Fibroblast of lung (primary cell): ENCODE data around the gene NAA80.

Source experiments
- CTCF ChIP-seq, 2 donors: IDR thresholded peaks in 1 of 2; conservative IDR thresholded peaks in 1 of 2; 1 replicate in 1 of 2; 2 replicates in 1 of 2; pipeline ENCODE4 v1.5.1; 2011 to 2012; ENCODE audit warnings: low read length in 2 of 2, control low read depth in 1 of 2, inconsistent platforms in 1 of 2, low read depth in 1 of 2, mild to moderate bottlenecking in 1 of 2
- EZH2 ChIP-seq: IDR thresholded peaks from 2 replicates; pipeline ENCODE4 v1.5.1; 2012; ENCODE audit warnings: low read length, control low read depth, mild to moderate bottlenecking; ENCODE audit errors: missing control alignments

GRCh38 chr3:50270422-50271224 is 28.6 kb downstream of the NAA80 start:
- TF ChIP-seq CTCF (conservative IDR thresholded peaks at IDR 0.05 in 1 of 2, IDR thresholded peaks at IDR 0.05 in 1 of 2; ENCODE audit: low read depth in 1 of 2, low read length in 2 of 2): no peak
- TF ChIP-seq EZH2: no peak
